Measurements from ENCODE around the gene CNTN4. TPM values are rescaled to one million over a fixed set of nuclear protein-coding genes. Genes with fewer than 3 reads are reported as not detected.

CNTN4 gene
- total RNA-seq, 1 experiment from 2014 or later: 0.12 TPM

- Mint-ChIP-seq H3K27me3 (ENCODE audit: insufficient read depth, unreplicated experiment) (no peaks in the 10 kb centered on the region), H3K36me3 (ENCODE audit: insufficient read depth, unreplicated experiment) (no peaks in the 10 kb centered on the region), H3K27ac (ENCODE audit: low read depth, unreplicated experiment) (no peak overlapping the region), H3K4me1 (ENCODE audit: insufficient read depth, unreplicated experiment) (no peaks in the 10 kb centered on the region), H3K9me3 (ENCODE audit: unreplicated experiment) (no peaks in the 10 kb centered on the region), H3K4me3 (ENCODE audit: unreplicated experiment) (no peak overlapping the region)
- ChIA-PET CTCF (interaction anchor here (0.6 kb wide), 1 partner anchor 27 kb away, joined by 3 read pairs; no protein-coding TSS in a partner anchor), POLR2A (no interaction called here)
- no TSS peak for BruUV-seq (replicated peaks)
- DNase-seq (ENCODE audit: unreplicated experiment): no peak
- TF ChIP-seq CTCF (IDR thresholded peaks at IDR 0.05; ENCODE audit: unreplicated experiment): no peak
- intact Hi-C loops (cut with micrococcal nuclease): no loop called here
Observed at GRCh38 chr3:2148561-2149340, 50.1 kb downstream of the CNTN4 start.

- no peak overlapping the region for H3K4me3 Mint-ChIP-seq (ENCODE audit: unreplicated experiment)
- H3K4me1 Mint-ChIP-seq (ENCODE audit: insufficient read depth, unreplicated experiment): no peaks in the 10 kb centered on the region
- no peaks in the 10 kb centered on the region for H3K36me3 Mint-ChIP-seq (ENCODE audit: insufficient read depth, unreplicated experiment)
- no peak for TF ChIP-seq CTCF (IDR thresholded peaks at IDR 0.05; ENCODE audit: unreplicated experiment)
- H3K27ac Mint-ChIP-seq (ENCODE audit: low read depth, unreplicated experiment): no peak overlapping the region
- BruUV-seq (replicated peaks): no TSS peak
- H3K9me3 Mint-ChIP-seq (ENCODE audit: unreplicated experiment): no peaks in the 10 kb centered on the region
- intact Hi-C loops (cut with micrococcal nuclease): no loop called here
- H3K27me3 Mint-ChIP-seq (ENCODE audit: insufficient read depth, unreplicated experiment): no peaks in the 10 kb centered on the region
- CTCF ChIA-PET: interaction anchor here (1.4 kb wide), 1 partner anchor 14 kb away, joined by 3 read pairs; no protein-coding TSS in a partner anchor
- POLR2A ChIA-PET: no interaction called here
- no peak for DNase-seq (ENCODE audit: unreplicated experiment)
Observed at GRCh38 chr3:2153053-2153452, 54.4 kb downstream of the CNTN4 start.

GRCh38 chr3:2153547-2153946 lies 54.9 kb downstream of the CNTN4 start:
- CTCF ChIA-PET: interaction anchor here (0.5 to 1.4 kb wide), 2 partner anchors 13 to 191 kb away, joined by 3 read pairs; no protein-coding TSS in a partner anchor
- no peak overlapping the region for H3K4me3 Mint-ChIP-seq (ENCODE audit: unreplicated experiment)

GRCh38 chr3:2154621-2155020 lies 56.0 kb downstream of the CNTN4 start:
- intact Hi-C loops (cut with micrococcal nuclease): no loop called here

More at GRCh38 chr3:2153547-2153946, 54.9 kb downstream of the CNTN4 start:
- Mint-ChIP-seq H3K4me1 (ENCODE audit: insufficient read depth, unreplicated experiment) (peaks cover 1% of the 10 kb centered on the region), H3K27ac (ENCODE audit: low read depth, unreplicated experiment) (no peak overlapping the region), H3K36me3 (ENCODE audit: insufficient read depth, unreplicated experiment) (no peaks in the 10 kb centered on the region), H3K27me3 (ENCODE audit: insufficient read depth, unreplicated experiment) (no peaks in the 10 kb centered on the region), H3K9me3 (ENCODE audit: unreplicated experiment) (no peaks in the 10 kb centered on the region)
- DNase-seq (ENCODE audit: unreplicated experiment): no peak
- intact Hi-C loops (cut with micrococcal nuclease): no loop called here
- POLR2A ChIA-PET: no interaction called here
- no TSS peak for BruUV-seq (replicated peaks)
- TF ChIP-seq CTCF (IDR thresholded peaks at IDR 0.05; ENCODE audit: unreplicated experiment): no peak

More at GRCh38 chr3:2154621-2155020, 56.0 kb downstream of the CNTN4 start:
- Mint-ChIP-seq H3K36me3 (ENCODE audit: insufficient read depth, unreplicated experiment) (no peaks in the 10 kb centered on the region), H3K4me1 (ENCODE audit: insufficient read depth, unreplicated experiment) (peaks cover 4% of the 10 kb centered on the region), H3K4me3 (ENCODE audit: unreplicated experiment) (no peak overlapping the region), H3K27me3 (ENCODE audit: insufficient read depth, unreplicated experiment) (no peaks in the 10 kb centered on the region), H3K9me3 (ENCODE audit: unreplicated experiment) (no peaks in the 10 kb centered on the region), H3K27ac (ENCODE audit: low read depth, unreplicated experiment) (no peak overlapping the region)
- no peak for DNase-seq (ENCODE audit: unreplicated experiment)
- ChIA-PET CTCF (interaction anchor here (1.1 kb wide), 1 partner anchor 32 kb away, joined by 3 read pairs; no protein-coding TSS in a partner anchor), POLR2A (no interaction called here)
- no TSS peak for BruUV-seq (replicated peaks)
- TF ChIP-seq CTCF (IDR thresholded peaks at IDR 0.05; ENCODE audit: unreplicated experiment): no peak
